Neural progenitor cell (in vitro differentiated cells): ENCODE measurements around the gene PSEN1. TPM values are rescaled to one million over a fixed set of nuclear protein-coding genes. Genes with fewer than 3 reads are reported as not detected.
A peak's percentile ranks its signal among the peaks of the same experiment; 100 is the strongest.

Experiments used
- DNase-seq: peaks from one replicate; pipeline ENCODE4 v3.0.0-alpha.2; 2016; ENCODE audit warnings: low spot score
- H2AFZ ChIP-seq: fragments of 200-600 bp; sonication (generic); replicated peaks from 2 replicates; pipeline ENCODE4 v1.6.1; 2016; ENCODE audit warnings: antibody characterized with exemption
- H3F3A ChIP-seq: fragments of 200-600 bp; sonication (generic); 2 replicates; pipeline ENCODE4 v1.6.1; 2016; ENCODE audit warnings: antibody characterized with exemption, low read depth
- H3K27ac ChIP-seq: fragments of 200-600 bp; sonication (generic); 2 replicates; pipeline ENCODE4 v1.5.1; 2016; ENCODE audit warnings: mild to moderate bottlenecking
- H3K27me3 ChIP-seq: fragments of 200-600 bp; sonication (generic); 2 replicates; pipeline ENCODE4 v1.6.1; 2016; ENCODE audit warnings: mild to moderate bottlenecking, moderate library complexity
- H3K36me3 ChIP-seq: fragments of 200-600 bp; sonication (generic); 2 replicates; pipeline ENCODE4 v1.5.1; 2016
- H3K4me1 ChIP-seq: fragments of 200-600 bp; sonication (generic); 2 replicates; pipeline ENCODE4 v1.6.1; 2016; ENCODE audit warnings: mixed run types
- H3K4me2 ChIP-seq: fragments of 200-600 bp; sonication (generic); 2 replicates; pipeline ENCODE4 v1.6.1; 2016
- H3K4me3 ChIP-seq: fragments of 200-600 bp; sonication (generic); 2 replicates; pipeline ENCODE4 v1.5.1; 2016
- H3K79me2 ChIP-seq: fragments of 200-600 bp; sonication (generic); 2 replicates; pipeline ENCODE4 v1.6.1; 2016; ENCODE audit warnings: low read depth
- H3K9ac ChIP-seq: fragments of 200-600 bp; sonication (generic); 2 replicates; pipeline ENCODE4 v1.6.1; 2016
- H3K9me3 ChIP-seq: fragments of 200-600 bp; sonication (generic); 2 replicates; pipeline ENCODE4 v1.5.1; 2016; ENCODE audit warnings: low read depth
- H4K20me1 ChIP-seq: fragments of 200-600 bp; sonication (generic); 2 replicates; pipeline ENCODE4 v1.6.1; 2016; ENCODE audit warnings: low read depth
- H3K27ac Mint-ChIP-seq: 3 replicates; pipeline ENCODE4 v1.8.0; 2021; ENCODE audit warnings: mixed read lengths
- H3K27me3 Mint-ChIP-seq: 2 replicates; pipeline ENCODE4 v1.8.0; 2022; ENCODE audit warnings: low read depth, mild to moderate bottlenecking, inconsistent platforms, moderate library complexity, mixed read lengths; ENCODE audit not compliant: insufficient read depth
- H3K36me3 Mint-ChIP-seq: 3 replicates; pipeline ENCODE4 v1.8.0; 2021; ENCODE audit warnings: mixed read lengths
- H3K4me1 Mint-ChIP-seq: 3 replicates; pipeline ENCODE4 v1.8.0; 2021; ENCODE audit warnings: mixed read lengths
- H3K4me3 Mint-ChIP-seq: 3 replicates; pipeline ENCODE4 v1.8.0; 2021; ENCODE audit warnings: mild to moderate bottlenecking, moderate library complexity, mixed read lengths
- H3K9me3 Mint-ChIP-seq: 3 replicates; pipeline ENCODE4 v1.8.0; 2020; ENCODE audit warnings: mixed read lengths
- EZH2 ChIP-seq: fragments of 200-600 bp; sonication (generic); IDR thresholded peaks from 2 replicates; pipeline ENCODE4 v1.6.1; 2017; ENCODE audit warnings: antibody characterized with exemption, mild to moderate bottlenecking, moderate library complexity
- EZH2phosphoT487 ChIP-seq: fragments of 200-600 bp; sonication (generic); IDR thresholded peaks from 2 replicates; pipeline ENCODE4 v1.6.1; 2017; ENCODE audit warnings: antibody characterized with exemption
- total RNA-seq: library from RNA; depleted of rRNA; stranded (reverse); fragments of >200 nt; gene quantifications from 2 replicates; pipeline ENCODE4 v1.2.3, GENCODE V29; 2015; ENCODE audit warnings: low replicate concordance
- TF ChIP-seq, protein P1 (sequence below): fragments of 200-600 bp; sonication (generic); IDR thresholded peaks from 2 replicates; pipeline ENCODE4 v1.5.1; 2017; ENCODE audit warnings: antibody characterized with exemption, mild to moderate bottlenecking

Gene PSEN1
- total RNA-seq, 1 donor from 2014 or later = 80.5 TPM

DNA sequence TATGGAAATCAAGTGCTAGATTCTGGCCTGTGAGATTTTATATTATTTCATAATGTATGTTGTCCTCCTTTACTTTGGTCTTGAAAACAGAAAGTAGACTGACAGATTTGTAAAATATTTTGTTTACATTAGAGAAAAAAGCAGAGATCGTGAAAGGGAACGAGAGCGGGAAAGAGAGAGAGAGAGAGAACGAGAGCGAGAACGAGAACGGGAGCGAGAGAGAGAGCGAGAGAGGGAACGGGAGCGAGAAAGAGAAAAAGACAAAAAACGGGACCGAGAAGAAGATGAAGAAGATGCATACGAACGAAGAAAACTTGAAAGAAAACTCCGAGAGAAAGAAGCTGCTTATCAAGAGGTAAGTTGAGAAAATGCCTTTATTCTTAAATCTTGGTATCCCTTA, 30.6 kb upstream of the PSEN1 start:
- Histone ChIP-seq H3K4me3 (no peak overlapping the region), H2AFZ (no peak overlapping the region), H3F3A (peaks cover 20% of the 10 kb centered on the region), H3K9ac (no peak overlapping the region), H3K79me2 (peaks cover 11% of the 10 kb centered on the region), H3K27ac (peak overlapping the region; percentile 24), H3K9me3 (no peaks in the 10 kb centered on the region), H3K4me2 (no peak overlapping the region), H3K4me1 (no peaks in the 10 kb centered on the region), H3K27me3 (no peaks in the 10 kb centered on the region), H3K36me3 (peaks cover 53% of the 10 kb centered on the region), H4K20me1 (no peaks in the 10 kb centered on the region)
- Mint-ChIP-seq H3K4me1 (no peaks in the 10 kb centered on the region), H3K9me3 (no peaks in the 10 kb centered on the region), H3K27me3 (no peaks in the 10 kb centered on the region), H3K36me3 (peaks cover 26% of the 10 kb centered on the region), H3K27ac (no peak overlapping the region), H3K4me3 (no peak overlapping the region)
- DNase-seq = no peak
- TF ChIP-seq, protein P1, sequence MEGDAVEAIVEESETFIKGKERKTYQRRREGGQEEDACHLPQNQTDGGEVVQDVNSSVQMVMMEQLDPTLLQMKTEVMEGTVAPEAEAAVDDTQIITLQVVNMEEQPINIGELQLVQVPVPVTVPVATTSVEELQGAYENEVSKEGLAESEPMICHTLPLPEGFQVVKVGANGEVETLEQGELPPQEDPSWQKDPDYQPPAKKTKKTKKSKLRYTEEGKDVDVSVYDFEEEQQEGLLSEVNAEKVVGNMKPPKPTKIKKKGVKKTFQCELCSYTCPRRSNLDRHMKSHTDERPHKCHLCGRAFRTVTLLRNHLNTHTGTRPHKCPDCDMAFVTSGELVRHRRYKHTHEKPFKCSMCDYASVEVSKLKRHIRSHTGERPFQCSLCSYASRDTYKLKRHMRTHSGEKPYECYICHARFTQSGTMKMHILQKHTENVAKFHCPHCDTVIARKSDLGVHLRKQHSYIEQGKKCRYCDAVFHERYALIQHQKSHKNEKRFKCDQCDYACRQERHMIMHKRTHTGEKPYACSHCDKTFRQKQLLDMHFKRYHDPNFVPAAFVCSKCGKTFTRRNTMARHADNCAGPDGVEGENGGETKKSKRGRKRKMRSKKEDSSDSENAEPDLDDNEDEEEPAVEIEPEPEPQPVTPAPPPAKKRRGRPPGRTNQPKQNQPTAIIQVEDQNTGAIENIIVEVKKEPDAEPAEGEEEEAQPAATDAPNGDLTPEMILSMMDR = no peak
- no peak for TF ChIP-seq EZH2phosphoT487
- TF ChIP-seq EZH2 = no peak

DNA sequence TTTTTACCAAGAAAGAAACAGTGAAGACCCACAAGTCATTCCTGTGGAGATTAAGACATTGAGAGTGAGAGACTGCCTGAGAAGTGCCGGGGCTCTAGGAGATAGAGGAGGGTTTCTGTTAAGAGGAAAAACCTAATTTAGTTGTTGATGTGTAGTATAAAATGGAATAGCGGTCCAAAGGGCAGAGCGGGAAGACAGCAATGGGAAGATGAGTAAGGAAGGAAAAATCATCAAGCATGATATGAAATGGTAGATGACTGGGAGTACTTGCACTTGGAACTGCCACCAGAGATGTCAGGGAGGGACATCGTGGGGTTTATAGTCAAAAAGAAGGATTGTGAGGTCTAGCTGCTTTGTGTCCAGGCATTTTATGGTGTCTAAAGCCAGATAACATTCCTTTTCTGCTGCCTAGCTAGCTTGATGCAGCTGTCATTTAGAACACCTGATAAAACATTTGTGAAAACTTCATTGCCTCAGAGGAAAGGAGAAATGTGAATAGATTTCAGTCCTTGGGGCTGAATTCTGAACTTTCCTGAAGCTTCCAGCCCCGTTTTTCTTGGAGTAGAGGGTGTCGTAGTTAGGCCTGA, 20.1 kb upstream of the PSEN1 start:
- Histone ChIP-seq H3K4me1 (no peaks in the 10 kb centered on the region), H2AFZ (no peak overlapping the region), H3K4me2 (no peak overlapping the region), H3K79me2 (peaks cover 20% of the 10 kb centered on the region), H3K4me3 (no peak overlapping the region), H3K9ac (no peak overlapping the region), H4K20me1 (peaks cover 20% of the 10 kb centered on the region), H3K27ac (no peak overlapping the region), H3K9me3 (no peaks in the 10 kb centered on the region), H3K36me3 (peaks cover 28% of the 10 kb centered on the region), H3F3A (peaks cover 14% of the 10 kb centered on the region), H3K27me3 (no peaks in the 10 kb centered on the region)
- Mint-ChIP-seq H3K4me3 (no peak overlapping the region), H3K36me3 (peaks cover 44% of the 10 kb centered on the region), H3K9me3 (no peaks in the 10 kb centered on the region), H3K27ac (no peak overlapping the region), H3K27me3 (no peaks in the 10 kb centered on the region), H3K4me1 (no peaks in the 10 kb centered on the region)
- TF ChIP-seq, protein P1 = no peak
- no peak for TF ChIP-seq EZH2
- TF ChIP-seq EZH2phosphoT487 = no peak
- DNase-seq = no peak

DNA sequence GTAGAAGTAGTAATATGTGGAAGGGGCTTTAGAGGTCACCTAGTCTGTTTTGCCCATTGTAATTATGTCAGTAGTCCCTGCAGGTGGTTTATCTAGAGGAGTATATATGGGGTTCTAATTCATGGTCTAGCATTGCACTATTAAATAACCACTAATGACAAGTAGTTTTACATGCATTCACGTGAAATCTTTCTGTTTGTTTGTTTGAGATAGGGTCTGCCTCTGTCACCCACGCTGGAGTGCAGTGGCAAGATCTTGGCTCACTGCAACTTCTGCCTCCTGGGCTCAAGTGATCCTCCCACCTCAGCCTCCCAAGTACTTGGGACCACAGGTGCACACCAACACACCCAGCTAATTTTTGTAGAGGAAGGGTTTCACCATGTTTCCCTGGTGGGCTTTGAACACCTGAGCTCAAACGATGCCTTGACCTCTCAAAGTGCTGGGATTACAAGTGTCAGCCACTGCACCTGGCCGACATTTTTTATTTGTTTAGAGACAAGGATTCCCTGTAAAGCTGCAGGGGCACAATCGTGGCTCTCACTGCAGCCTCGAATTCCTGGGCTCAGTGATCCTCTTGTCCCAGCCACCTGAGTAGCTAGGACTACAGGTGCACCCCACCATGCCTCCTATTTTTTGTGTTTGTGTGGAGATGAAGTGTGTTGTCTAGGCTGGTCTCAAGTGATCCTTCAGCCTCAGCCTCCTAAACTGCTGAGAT, 12.0 kb upstream of the PSEN1 start:
- Mint-ChIP-seq H3K27me3 (no peaks in the 10 kb centered on the region), H3K4me3 (no peak overlapping the region), H3K27ac (no peak overlapping the region), H3K4me1 (no peaks in the 10 kb centered on the region), H3K36me3 (peaks cover 23% of the 10 kb centered on the region), H3K9me3 (no peaks in the 10 kb centered on the region)
- TF ChIP-seq EZH2phosphoT487 (no peak), EZH2 (no peak)
- TF ChIP-seq, protein P1 = no peak
- H3K4me3 ChIP-seq = no peak overlapping the region
- peaks cover 9% of the 10 kb centered on the region for H3K36me3 ChIP-seq
- H3K9me3 ChIP-seq = no peaks in the 10 kb centered on the region
- H3F3A ChIP-seq = peaks cover 52% of the 10 kb centered on the region
- no peak overlapping the region for H3K4me2 ChIP-seq
- peak overlapping the region; percentile 31 for H3K27ac ChIP-seq
- H2AFZ ChIP-seq = no peak overlapping the region
- no peaks in the 10 kb centered on the region for H3K27me3 ChIP-seq
- no peak overlapping the region for H3K9ac ChIP-seq
- no peak for DNase-seq
- peaks cover 13% of the 10 kb centered on the region for H4K20me1 ChIP-seq
- H3K4me1 ChIP-seq = peaks cover 11% of the 10 kb centered on the region
- no peaks in the 10 kb centered on the region for H3K79me2 ChIP-seq
